Measurements from ENCODE around the gene TSPAN4.

DNA sequence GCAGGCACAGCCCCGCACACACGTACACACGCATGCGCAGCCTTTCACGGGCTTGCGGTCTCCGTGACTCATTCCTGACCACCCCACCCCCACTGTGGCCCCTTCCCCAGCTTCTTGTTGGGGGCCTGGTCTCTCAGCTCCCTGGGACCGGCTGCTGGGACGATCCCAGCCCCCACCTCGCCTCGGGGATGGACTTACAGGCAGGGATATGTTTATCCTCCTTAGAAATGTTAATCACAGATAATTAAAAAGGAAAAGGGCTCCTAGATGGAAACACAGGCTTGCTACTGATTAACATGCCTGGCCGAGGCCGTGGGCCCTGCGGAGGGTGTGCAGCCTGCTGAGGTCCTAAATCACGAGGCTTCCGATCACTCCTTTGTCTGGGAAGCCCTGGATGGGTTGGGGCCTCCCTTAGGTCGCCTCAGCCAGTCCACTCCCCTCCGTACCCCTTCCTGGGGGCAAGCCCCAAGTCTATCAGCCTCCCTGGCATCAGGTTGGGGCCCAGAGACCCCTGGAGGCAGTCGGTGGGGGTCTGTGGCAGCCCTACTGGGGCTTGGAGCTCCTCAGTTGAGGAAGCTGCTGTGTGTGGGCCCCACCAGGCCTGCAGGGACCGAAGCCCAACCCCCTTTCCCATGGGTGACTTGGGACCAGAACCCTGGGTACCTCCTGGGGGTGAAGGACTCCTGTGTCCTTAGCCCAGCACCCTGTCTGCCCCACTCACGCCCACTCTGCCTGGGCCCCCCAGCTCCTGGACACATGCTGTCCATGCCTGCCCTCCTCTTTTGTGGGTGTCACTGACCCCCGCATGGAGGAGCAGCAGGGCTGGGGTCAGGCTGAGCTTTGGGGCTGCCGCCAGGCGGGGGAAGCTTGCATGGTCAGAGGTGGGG is 20.6 kb downstream of the TSPAN4 start:
- TF ChIP-seq ZBTB1 (CRISPR knock-in tag; IDR thresholded peaks at IDR 0.05; ENCODE audit: borderline replicate concordance) (no peak), CTCF (CRISPR knock-in tag; IDR thresholded peaks at IDR 0.05) (no peak), ESRRA (CRISPR knock-in tag; IDR thresholded peaks at IDR 0.05; ENCODE audit: low read depth) (no peak), CEBPB (IDR thresholded peaks at IDR 0.05; ENCODE audit: borderline replicate concordance, low read depth, low read length) (no peak), IRF9 (CRISPR knock-in tag; IDR thresholded peaks at IDR 0.05; ENCODE audit: borderline replicate concordance) (no peak), FOXP1 (IDR thresholded peaks at IDR 0.05) (no peak), FOXP1 (CRISPR knock-in tag; IDR thresholded peaks at IDR 0.05) (no peak), SRSF1 (optimal IDR thresholded peaks at IDR 0.05; ENCODE audit: low read depth, low read length) (no peak)
